ENCODE results near the gene TOP3A. TPM values are rescaled to one million over a fixed set of nuclear protein-coding genes. Genes with fewer than 3 reads are reported as not detected.
"Not testable (repeated sequence)": the region's sequence is repeated elsewhere in the genome, so short reads cannot be mapped to it uniquely, and the experiment has no call there.

TOP3A gene
- 19.5 TPM for polyA plus RNA-seq

- Mint-ChIP-seq H3K27me3 (no peaks in the 10 kb centered on the region), H3K36me3 (peaks cover 4% of the 10 kb centered on the region), H3K4me3 (peak within 1 kb of the TSS; percentile 89 to 99 (median 98)), H3K4me1 (peaks cover 25 to 58% (median 44%) of the 10 kb centered on the region in 3 donors), H3K9me3 (peaks cover 0 to 1% (median 0%) of the 10 kb centered on the region in 3 donors), H3K27ac (peak within 1 kb of the TSS; percentile 87 to 100 (median 100))
Observed at GRCh38 chr17:18314731-18315561, at the start of gene TOP3A, which contains the start of gene SMCR8. Gene TOP3A (minus strand): TSS chr17:18314994. CDS start chr17:18314778, 216 bp downstream. Gene SMCR8 (plus strand): TSS chr17:18315293. CDS start chr17:18315790, 497 bp downstream.

DNA sequence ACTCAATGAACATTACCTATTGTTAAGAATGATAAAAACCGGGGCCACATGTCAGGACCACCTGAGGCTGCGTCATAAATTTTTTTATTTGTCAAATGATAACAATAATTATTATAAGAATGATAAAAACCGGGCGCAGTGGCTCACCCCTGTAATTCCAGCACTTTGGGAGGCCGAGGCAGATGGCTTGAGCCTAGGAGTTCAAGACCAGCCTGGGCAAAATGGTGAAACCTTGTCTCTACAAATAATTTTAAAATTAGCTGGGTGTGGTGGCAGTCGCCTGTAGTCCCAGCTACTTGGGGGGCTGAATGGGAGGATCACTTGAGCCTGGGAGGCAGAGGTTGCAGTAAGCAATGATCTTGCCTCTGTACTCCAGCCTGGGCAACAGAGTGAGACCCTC, 49.4 kb upstream of the TOP3A start:
- peaks cover 8 to 19% (median 17%) of the 10 kb centered on the region in 3 donors for H3K4me1 Mint-ChIP-seq
- H3K27me3 Mint-ChIP-seq = peaks cover 2% of the 10 kb centered on the region
- H3K36me3 Mint-ChIP-seq = no peaks in the 10 kb centered on the region
- H3K27ac Mint-ChIP-seq = no peak overlapping the region
- H3K9me3 Mint-ChIP-seq = no peaks in the 10 kb centered on the region
- H3K4me3 Mint-ChIP-seq = peak overlapping the region in 1 of 4 donors; percentile 63

- Mint-ChIP-seq H3K4me3 (peak within 1 kb of the TSS; percentile 89 to 98 (median 94)), H3K4me1 (peaks cover 8 to 19% (median 17%) of the 10 kb centered on the region in 3 donors), H3K27me3 (peaks cover 2% of the 10 kb centered on the region), H3K27ac (peak within 1 kb of the TSS; percentile 70 to 89 (median 74)), H3K9me3 (no peaks in the 10 kb centered on the region), H3K36me3 (no peaks in the 10 kb centered on the region)
Observed at GRCh38 chr17:18363101-18364049, 48.6 kb upstream of the TOP3A start, which contains the start of gene SHMT1. Gene SHMT1 (minus strand): TSS chr17:18363550. CDS start chr17:18355981, 7,569 bp downstream.

DNA sequence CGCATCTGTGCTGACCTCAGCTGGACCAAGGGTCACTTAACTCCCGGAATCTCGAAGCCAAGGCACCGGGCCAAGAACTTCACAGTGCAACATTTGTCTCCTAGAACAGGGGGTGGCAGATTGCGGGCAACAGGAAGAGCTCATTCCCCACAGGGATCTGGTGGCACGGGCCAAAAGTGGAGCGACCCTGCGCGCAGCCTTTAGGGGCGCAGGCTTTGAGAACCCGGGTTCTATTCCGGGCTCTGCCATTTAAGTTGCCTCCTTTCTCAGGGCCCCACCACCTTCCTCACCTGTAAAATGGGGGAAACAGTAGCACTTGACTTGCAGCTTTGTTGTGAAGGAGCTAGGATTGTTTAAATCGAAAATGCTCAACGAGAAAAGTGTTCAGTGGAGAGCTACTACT, 47.9 kb upstream of the TOP3A start:
- H3K36me3 Mint-ChIP-seq = no peaks in the 10 kb centered on the region
- H3K4me3 Mint-ChIP-seq = peak overlapping the region; percentile 88 to 97 (median 90)
- H3K9me3 Mint-ChIP-seq = no peaks in the 10 kb centered on the region
- H3K4me1 Mint-ChIP-seq = peaks cover 8 to 19% (median 17%) of the 10 kb centered on the region in 3 donors
- H3K27me3 Mint-ChIP-seq = no peaks in the 10 kb centered on the region
- peak overlapping the region in 1 of 3 donors; percentile 53 for H3K27ac Mint-ChIP-seq

- peak overlapping the region in 2 of 3 donors; percentile 18 to 53 for H3K27ac Mint-ChIP-seq
Observed at GRCh38 chr17:18361837-18362697, 47.3 kb upstream of the TOP3A start.

GRCh38 chr17:18360518-18360917, 45.7 kb upstream of the TOP3A start:
- Mint-ChIP-seq H3K9me3 (no peaks in the 10 kb centered on the region), H3K4me1 (peaks cover 8 to 19% (median 17%) of the 10 kb centered on the region in 3 donors), H3K27me3 (no peaks in the 10 kb centered on the region), H3K4me3 (peak overlapping the region in 2 of 4 donors; percentile 7 to 14), H3K36me3 (no peaks in the 10 kb centered on the region), H3K27ac (no peak overlapping the region)

More at GRCh38 chr17:18361837-18362697, 47.3 kb upstream of the TOP3A start:
- Mint-ChIP-seq H3K4me1 (peaks cover 8 to 19% (median 17%) of the 10 kb centered on the region in 3 donors), H3K36me3 (no peaks in the 10 kb centered on the region), H3K9me3 (no peaks in the 10 kb centered on the region), H3K27me3 (no peaks in the 10 kb centered on the region), H3K4me3 (peak overlapping the region; percentile 88 to 97 (median 90))

GRCh38 chr17:18356624-18357023, 41.8 kb upstream of the TOP3A start:
- H3K36me3 Mint-ChIP-seq = peaks cover 5% of the 10 kb centered on the region
- H3K9me3 Mint-ChIP-seq = no peaks in the 10 kb centered on the region
- no peak overlapping the region for H3K27ac Mint-ChIP-seq
- H3K4me3 Mint-ChIP-seq = no peak overlapping the region
- H3K27me3 Mint-ChIP-seq = no peaks in the 10 kb centered on the region
- peaks cover 0 to 3% (median 2%) of the 10 kb centered on the region in 3 donors for H3K4me1 Mint-ChIP-seq

GRCh38 chr17:18353541-18353940, 38.7 kb upstream of the TOP3A start:
- Mint-ChIP-seq H3K27me3 (no peaks in the 10 kb centered on the region), H3K9me3 (no peaks in the 10 kb centered on the region), H3K36me3 (peaks cover 5% of the 10 kb centered on the region), H3K4me3 (no peak overlapping the region), H3K27ac (no peak overlapping the region), H3K4me1 (no peaks in the 10 kb centered on the region)

DNA sequence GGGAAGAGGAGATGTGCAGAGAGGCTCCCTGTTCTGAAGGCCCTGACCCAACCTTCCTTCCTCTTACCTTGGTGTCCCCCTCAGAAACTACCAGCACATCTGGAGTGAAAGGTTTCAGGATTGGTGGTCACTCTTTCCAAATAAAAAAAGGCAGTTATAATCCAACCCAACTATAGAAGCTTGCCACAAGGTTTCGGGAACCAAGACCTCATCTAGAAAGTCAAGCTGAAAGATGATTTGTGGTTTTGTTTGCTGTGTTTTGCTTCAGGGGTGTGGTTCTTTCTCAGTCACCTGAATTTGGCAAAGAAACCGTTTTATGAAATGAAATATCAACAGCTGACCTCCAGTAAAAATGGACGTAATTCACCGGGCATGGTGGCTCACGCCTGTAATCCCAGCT, 29.2 kb upstream of the TOP3A start:
- peaks cover 0 to 2% (median 0%) of the 10 kb centered on the region in 3 donors for H3K4me1 Mint-ChIP-seq
- peak overlapping the region in 1 of 4 donors; percentile 52 for H3K4me3 Mint-ChIP-seq
- H3K9me3 Mint-ChIP-seq = no peaks in the 10 kb centered on the region
- peaks cover under 1% of the 10 kb centered on the region for H3K36me3 Mint-ChIP-seq
- H3K27me3 Mint-ChIP-seq = no peaks in the 10 kb centered on the region
- no peak overlapping the region for H3K27ac Mint-ChIP-seq

GRCh38 chr17:18339933-18340332, 25.1 kb upstream of the TOP3A start:
- Mint-ChIP-seq H3K36me3 (peaks cover 5% of the 10 kb centered on the region), H3K4me3 (no peak overlapping the region), H3K27me3 (no peaks in the 10 kb centered on the region), H3K4me1 (peaks cover 0 to 2% (median 0%) of the 10 kb centered on the region in 3 donors), H3K27ac (no peak overlapping the region), H3K9me3 (no peaks in the 10 kb centered on the region)

DNA sequence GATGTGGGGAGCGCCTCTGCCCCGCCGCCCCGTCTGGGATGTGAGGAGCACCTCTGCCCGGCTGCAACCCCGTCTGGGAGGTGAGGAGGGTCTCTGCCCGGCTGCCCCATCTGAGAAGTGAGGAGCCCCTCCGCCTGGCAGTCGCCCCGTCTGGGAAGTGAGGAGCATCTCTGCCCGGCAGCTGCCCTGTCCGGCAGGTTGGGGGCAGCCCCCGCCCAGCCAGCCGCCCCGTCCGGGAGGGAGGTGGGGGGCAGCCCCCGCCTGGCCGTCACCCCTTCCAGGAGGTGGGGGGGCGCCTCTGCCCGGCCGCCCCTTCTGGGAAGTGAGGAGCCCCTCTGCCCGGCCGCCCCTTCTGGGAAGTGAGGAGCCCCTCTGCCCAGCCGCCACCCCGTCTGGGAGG, 23.4 kb upstream of the TOP3A start:
- not testable (repeated sequence) for H3K4me3 Mint-ChIP-seq, H3K27me3 Mint-ChIP-seq

GRCh38 chr17:18332909-18333489, 18.2 kb upstream of the TOP3A start:
- no peak overlapping the region for H3K4me3 Mint-ChIP-seq
- peaks cover 3% of the 10 kb centered on the region for H3K36me3 Mint-ChIP-seq
- H3K4me1 Mint-ChIP-seq = peaks cover 0 to 1% (median 0%) of the 10 kb centered on the region in 3 donors
- H3K27me3 Mint-ChIP-seq = no peaks in the 10 kb centered on the region
- H3K27ac Mint-ChIP-seq = peak overlapping the region in 1 of 3 donors; percentile 80
- no peaks in the 10 kb centered on the region for H3K9me3 Mint-ChIP-seq

More for the DNA sequence above, 23.4 kb upstream of the TOP3A start:
- not testable (repeated sequence) for H3K4me1 Mint-ChIP-seq, H3K9me3 Mint-ChIP-seq, H3K27ac Mint-ChIP-seq, H3K36me3 Mint-ChIP-seq

DNA sequence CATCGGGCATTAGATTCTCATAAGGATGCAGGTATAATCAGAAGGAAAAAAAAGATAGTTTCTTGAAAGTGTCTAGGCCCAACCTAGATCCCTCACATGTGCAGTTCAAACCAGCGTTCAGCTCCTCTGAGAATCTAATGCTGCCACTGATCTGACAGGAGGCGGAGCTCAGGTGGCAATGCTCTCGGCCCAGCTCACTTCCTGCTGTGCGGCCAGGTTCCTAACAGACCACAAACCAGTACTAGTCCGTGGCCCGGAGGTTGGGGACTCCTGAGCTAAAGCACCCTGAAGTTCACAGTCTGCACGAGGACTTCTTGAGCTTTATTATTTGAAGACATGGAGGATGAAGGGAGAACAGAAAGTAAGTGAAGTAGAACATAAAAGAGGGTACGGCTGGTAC, 17.1 kb upstream of the TOP3A start:
- Mint-ChIP-seq H3K9me3 (no peaks in the 10 kb centered on the region), H3K36me3 (peaks cover 3% of the 10 kb centered on the region), H3K4me3 (peak overlapping the region in 1 of 4 donors; percentile 54), H3K27ac (peak overlapping the region in 2 of 3 donors; percentile 6 to 76), H3K4me1 (peaks cover 0 to 3% (median 0%) of the 10 kb centered on the region in 3 donors), H3K27me3 (no peaks in the 10 kb centered on the region)

All from IgD-negative memory B cell (primary cell).